ENCODE results near the gene ILDR2.

ILDR2 gene

DNA sequence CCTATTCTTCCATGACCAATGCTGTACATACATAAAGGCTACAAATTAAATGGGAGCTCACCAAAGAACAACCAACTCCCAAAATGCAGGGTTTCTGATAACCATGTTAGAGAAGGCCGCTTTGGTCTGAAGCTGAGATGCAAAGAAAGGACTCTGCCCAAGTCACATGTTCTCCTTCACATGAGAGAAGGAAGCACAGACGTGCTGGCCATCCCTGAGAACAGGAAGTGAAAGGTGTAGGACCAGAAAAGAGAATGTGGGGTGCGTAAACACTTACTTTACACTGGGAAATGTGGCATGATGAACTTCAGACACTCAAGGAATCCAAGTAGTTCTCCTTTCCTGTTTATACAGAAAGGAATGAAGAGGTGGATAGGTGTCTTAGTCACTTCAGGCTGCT lies 67.6 kb downstream of the ILDR2 start:
- H4K91ac ChIP-seq (ENCODE audit: low read depth, low read length, poor library complexity) = no peak overlapping the region
- peaks cover 0 to 3% of the 10 kb centered on the region in 2 donors for H3K4me1 ChIP-seq (ENCODE audit: control insufficient read depth in 2 of 2, insufficient read depth in 1 of 2, low read depth in 1 of 2, low read length in 2 of 2)
- no peak overlapping the region for H3K14ac ChIP-seq (ENCODE audit: low read length)
- H3K79me1 ChIP-seq (ENCODE audit: low read depth, low read length) = no peaks in the 10 kb centered on the region
- no peak overlapping the region for H3K4me2 ChIP-seq (ENCODE audit: insufficient read depth, low read length, poor library complexity, severe bottlenecking)
- no peak overlapping the region for H2BK120ac ChIP-seq (ENCODE audit: low read depth, low read length)
- peaks cover 0 to 4% of the 10 kb centered on the region in 2 donors for H3K36me3 ChIP-seq (replicated peaks in 1 of 2; ENCODE audit: control insufficient read depth in 2 of 2, insufficient read depth in 2 of 2, low read length in 2 of 2)
- no peak overlapping the region for H2AK5ac ChIP-seq (ENCODE audit: low read depth, low read length)
- no peak overlapping the region for H3K23ac ChIP-seq (ENCODE audit: low read depth, low read length, poor library complexity)
- peaks cover 5 to 22% of the 10 kb centered on the region in 2 donors for H3K9me3 ChIP-seq (replicated peaks in 1 of 2; ENCODE audit: control insufficient read depth in 2 of 2, insufficient read depth in 1 of 2, low read depth in 1 of 2, low read length in 2 of 2)
- H3K27me3 ChIP-seq (ENCODE audit: control insufficient read depth in 3 of 3, insufficient read depth in 3 of 3, low read depth in 1 of 3, low read length in 3 of 3) = no peaks in the 10 kb centered on the region
- H3K9ac ChIP-seq (ENCODE audit: low read depth, low read length, poor library complexity) = no peak overlapping the region
- WGBS, 2 donors (ENCODE audit: extremely low coverage in 2 of 2, insufficient read length in 2 of 2, insufficient replicate concordance in 1 of 2) = no CpG with 5 or more reads among the region's 3 CpGs
- H2BK12ac ChIP-seq (ENCODE audit: low read length) = no peak overlapping the region
- no peak overlapping the region for H3K27ac ChIP-seq (replicated peaks; ENCODE audit: low read length)
- DNase-seq (ENCODE audit: low spot score) = no peak
- no peak overlapping the region for H3K18ac ChIP-seq (ENCODE audit: low read length)
- H2BK5ac ChIP-seq (ENCODE audit: low read length) = no peak overlapping the region
- no peak overlapping the region for H2AFZ ChIP-seq (ENCODE audit: low read length)
- H2BK15ac ChIP-seq (ENCODE audit: low read length) = no peak overlapping the region
- H3K4me3 ChIP-seq (ENCODE audit: low read length in 2 of 2) = no peak overlapping the region
- H4K8ac ChIP-seq (ENCODE audit: low read depth, low read length) = no peak overlapping the region
- H3K4ac ChIP-seq (ENCODE audit: low read length) = no peak overlapping the region

DNA sequence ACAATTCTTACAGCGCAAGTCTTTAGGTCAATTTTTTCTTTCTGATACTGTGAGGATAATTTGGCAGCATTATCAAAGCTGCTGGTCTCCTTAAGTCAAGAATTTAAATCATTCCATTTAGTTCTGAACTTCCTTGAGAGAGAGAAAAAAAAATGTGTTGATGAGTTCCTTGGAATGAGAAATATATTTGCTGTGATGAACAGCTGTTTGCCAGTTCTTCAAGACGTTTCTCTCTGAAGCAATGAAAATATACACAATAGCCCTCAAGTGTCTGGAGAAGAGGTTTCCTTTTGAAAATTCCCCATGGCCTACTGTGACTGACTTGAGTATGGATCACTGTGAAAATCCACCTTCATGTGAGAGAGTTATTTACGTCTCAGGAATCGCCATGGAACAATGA lies 68.3 kb downstream of the ILDR2 start:
- Histone ChIP-seq H3K18ac (ENCODE audit: low read length) (no peak overlapping the region), H4K91ac (ENCODE audit: low read depth, low read length, poor library complexity) (no peak overlapping the region), H3K36me3 (replicated peaks in 1 of 2; ENCODE audit: control insufficient read depth in 2 of 2, insufficient read depth in 2 of 2, low read length in 2 of 2) (peaks cover 0 to 3% of the 10 kb centered on the region in 2 donors), H3K4me2 (ENCODE audit: insufficient read depth, low read length, poor library complexity, severe bottlenecking) (no peak overlapping the region), H2AFZ (ENCODE audit: low read length) (no peak overlapping the region), H2BK5ac (ENCODE audit: low read length) (no peak overlapping the region), H2BK12ac (ENCODE audit: low read length) (no peak overlapping the region), H3K14ac (ENCODE audit: low read length) (no peak overlapping the region), H3K79me1 (ENCODE audit: low read depth, low read length) (no peaks in the 10 kb centered on the region), H3K27me3 (ENCODE audit: control insufficient read depth in 3 of 3, insufficient read depth in 3 of 3, low read depth in 1 of 3, low read length in 3 of 3) (no peaks in the 10 kb centered on the region), H3K4ac (ENCODE audit: low read length) (no peak overlapping the region), H2BK15ac (ENCODE audit: low read length) (no peak overlapping the region), H2AK5ac (ENCODE audit: low read depth, low read length) (no peak overlapping the region), H3K9me3 (replicated peaks in 1 of 2; ENCODE audit: control insufficient read depth in 2 of 2, insufficient read depth in 1 of 2, low read depth in 1 of 2, low read length in 2 of 2) (peaks cover 4 to 17% of the 10 kb centered on the region in 2 donors), H3K27ac (replicated peaks; ENCODE audit: low read length) (no peak overlapping the region), H4K8ac (ENCODE audit: low read depth, low read length) (no peak overlapping the region), H3K9ac (ENCODE audit: low read depth, low read length, poor library complexity) (no peak overlapping the region), H3K4me1 (ENCODE audit: control insufficient read depth in 2 of 2, insufficient read depth in 1 of 2, low read depth in 1 of 2, low read length in 2 of 2) (peaks cover 0 to 3% of the 10 kb centered on the region in 2 donors), H3K23ac (ENCODE audit: low read depth, low read length, poor library complexity) (no peak overlapping the region), H2BK120ac (ENCODE audit: low read depth, low read length) (no peak overlapping the region), H3K4me3 (ENCODE audit: low read length in 2 of 2) (no peak overlapping the region)
- WGBS, 2 donors (ENCODE audit: extremely low coverage in 2 of 2, insufficient read length in 2 of 2, insufficient replicate concordance in 1 of 2) = no CpG with 5 or more reads among the region's 4 CpGs
- no peak for DNase-seq (ENCODE audit: low spot score)

DNA sequence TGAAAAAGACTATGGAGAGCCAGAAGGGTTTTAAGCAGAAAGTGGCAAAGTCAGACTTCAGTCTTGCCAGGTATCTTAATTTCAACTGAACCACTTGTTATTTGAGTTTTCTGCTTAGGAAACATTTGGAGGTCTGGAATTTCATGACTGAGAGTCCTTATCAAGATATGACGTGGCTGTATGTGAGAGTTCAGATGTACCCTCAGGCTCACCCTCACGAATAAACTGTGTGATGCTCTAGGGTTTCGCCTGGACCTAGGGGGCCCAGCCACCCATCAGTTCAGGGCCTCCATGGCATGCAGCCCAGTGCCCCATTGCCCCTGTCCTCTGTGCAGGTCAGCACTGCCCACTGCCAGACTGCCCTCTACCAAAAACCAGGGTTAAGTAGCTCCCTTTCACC lies 68.7 kb downstream of the ILDR2 start:
- H4K8ac ChIP-seq (ENCODE audit: low read depth, low read length) = no peak overlapping the region
- no peaks in the 10 kb centered on the region for H3K27me3 ChIP-seq (ENCODE audit: control insufficient read depth in 3 of 3, insufficient read depth in 3 of 3, low read depth in 1 of 3, low read length in 3 of 3)
- H3K4me2 ChIP-seq (ENCODE audit: insufficient read depth, low read length, poor library complexity, severe bottlenecking) = no peak overlapping the region
- no peak overlapping the region for H3K4ac ChIP-seq (ENCODE audit: low read length)
- no peak overlapping the region for H2BK5ac ChIP-seq (ENCODE audit: low read length)
- no peak overlapping the region for H2AK5ac ChIP-seq (ENCODE audit: low read depth, low read length)
- no CpG with 5 or more reads among the region's 3 CpGs for WGBS, 2 donors (ENCODE audit: extremely low coverage in 2 of 2, insufficient read length in 2 of 2, insufficient replicate concordance in 1 of 2)
- H3K27ac ChIP-seq (replicated peaks; ENCODE audit: low read length) = no peak overlapping the region
- H2BK12ac ChIP-seq (ENCODE audit: low read length) = no peak overlapping the region
- no peak overlapping the region for H3K4me3 ChIP-seq (ENCODE audit: low read length in 2 of 2)
- H3K4me1 ChIP-seq (ENCODE audit: control insufficient read depth in 2 of 2, insufficient read depth in 1 of 2, low read depth in 1 of 2, low read length in 2 of 2) = peaks cover 0 to 3% of the 10 kb centered on the region in 2 donors
- H3K14ac ChIP-seq (ENCODE audit: low read length) = no peak overlapping the region
- no peaks in the 10 kb centered on the region for H3K79me1 ChIP-seq (ENCODE audit: low read depth, low read length)
- H2BK15ac ChIP-seq (ENCODE audit: low read length) = no peak overlapping the region
- no peak overlapping the region for H3K23ac ChIP-seq (ENCODE audit: low read depth, low read length, poor library complexity)
- H3K36me3 ChIP-seq (replicated peaks in 1 of 2; ENCODE audit: control insufficient read depth in 2 of 2, insufficient read depth in 2 of 2, low read length in 2 of 2) = peaks cover 0 to 3% of the 10 kb centered on the region in 2 donors
- H3K9me3 ChIP-seq (replicated peaks in 1 of 2; ENCODE audit: control insufficient read depth in 2 of 2, insufficient read depth in 1 of 2, low read depth in 1 of 2, low read length in 2 of 2) = peaks cover 4 to 13% of the 10 kb centered on the region in 2 donors
- H2AFZ ChIP-seq (ENCODE audit: low read length) = no peak overlapping the region
- no peak overlapping the region for H4K91ac ChIP-seq (ENCODE audit: low read depth, low read length, poor library complexity)
- H3K9ac ChIP-seq (ENCODE audit: low read depth, low read length, poor library complexity) = no peak overlapping the region
- no peak overlapping the region for H2BK120ac ChIP-seq (ENCODE audit: low read depth, low read length)
- H3K18ac ChIP-seq (ENCODE audit: low read length) = no peak overlapping the region
- no peak for DNase-seq (ENCODE audit: low spot score)

DNA sequence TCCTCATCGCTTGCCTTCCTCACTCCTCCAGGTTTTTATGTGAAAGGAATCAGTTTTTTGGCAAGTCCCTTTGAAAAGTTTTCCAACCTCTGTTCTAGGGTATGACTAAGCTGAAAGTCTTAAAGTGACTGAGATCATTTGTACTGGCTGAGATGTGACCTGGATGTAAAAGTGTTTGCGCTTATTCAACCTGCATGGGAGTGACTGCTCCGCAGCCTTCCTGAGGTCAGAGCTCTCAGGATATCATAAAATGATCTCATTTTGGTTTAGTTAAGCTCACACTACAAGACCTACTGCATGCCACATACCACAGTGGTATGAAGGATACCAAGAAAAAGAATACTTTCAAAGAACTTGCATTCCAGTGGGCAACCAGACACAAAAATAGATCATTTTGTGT lies 69.4 kb downstream of the ILDR2 start:
- peaks cover 0 to 3% of the 10 kb centered on the region in 2 donors for H3K4me1 ChIP-seq (ENCODE audit: control insufficient read depth in 2 of 2, insufficient read depth in 1 of 2, low read depth in 1 of 2, low read length in 2 of 2)
- no peak overlapping the region for H2AK5ac ChIP-seq (ENCODE audit: low read depth, low read length)
- H2BK12ac ChIP-seq (ENCODE audit: low read length) = no peak overlapping the region
- no peak overlapping the region for H2BK15ac ChIP-seq (ENCODE audit: low read length)
- no peak overlapping the region for H2BK5ac ChIP-seq (ENCODE audit: low read length)
- H4K91ac ChIP-seq (ENCODE audit: low read depth, low read length, poor library complexity) = no peak overlapping the region
- peak overlapping the region; percentile 23 for H2AFZ ChIP-seq (ENCODE audit: low read length)
- H3K14ac ChIP-seq (ENCODE audit: low read length) = no peak overlapping the region
- peaks cover 0 to 3% of the 10 kb centered on the region in 2 donors for H3K36me3 ChIP-seq (replicated peaks in 1 of 2; ENCODE audit: control insufficient read depth in 2 of 2, insufficient read depth in 2 of 2, low read length in 2 of 2)
- H3K27me3 ChIP-seq (ENCODE audit: control insufficient read depth in 3 of 3, insufficient read depth in 3 of 3, low read depth in 1 of 3, low read length in 3 of 3) = no peaks in the 10 kb centered on the region
- H4K8ac ChIP-seq (ENCODE audit: low read depth, low read length) = no peak overlapping the region
- H3K23ac ChIP-seq (ENCODE audit: low read depth, low read length, poor library complexity) = no peak overlapping the region
- no peaks in the 10 kb centered on the region for H3K79me1 ChIP-seq (ENCODE audit: low read depth, low read length)
- H3K9ac ChIP-seq (ENCODE audit: low read depth, low read length, poor library complexity) = no peak overlapping the region
- H3K4me2 ChIP-seq (ENCODE audit: insufficient read depth, low read length, poor library complexity, severe bottlenecking) = no peak overlapping the region
- H3K9me3 ChIP-seq (replicated peaks in 1 of 2; ENCODE audit: control insufficient read depth in 2 of 2, insufficient read depth in 1 of 2, low read depth in 1 of 2, low read length in 2 of 2) = peaks cover 2 to 6% of the 10 kb centered on the region in 2 donors
- WGBS, 2 donors (ENCODE audit: extremely low coverage in 2 of 2, insufficient read length in 2 of 2, insufficient replicate concordance in 1 of 2) = no CpG with 5 or more reads among the region's 3 CpGs
- no peak for DNase-seq (ENCODE audit: low spot score)
- no peak overlapping the region for H3K18ac ChIP-seq (ENCODE audit: low read length)
- no peak overlapping the region for H3K4me3 ChIP-seq (ENCODE audit: low read length in 2 of 2)
- no peak overlapping the region for H3K4ac ChIP-seq (ENCODE audit: low read length)
- H3K27ac ChIP-seq (replicated peaks; ENCODE audit: low read length) = no peak overlapping the region
- no peak overlapping the region for H2BK120ac ChIP-seq (ENCODE audit: low read depth, low read length)

Data from neuronal stem cell (in vitro differentiated cells).